Stomach (tissue), 4 donors: Measurements from ENCODE around the gene RAB27A.
"Not testable (repeated sequence)": the region's sequence is repeated elsewhere in the genome, so short reads cannot be mapped to it uniquely, and the experiment has no call there.

Experiments used
- CTCF ChIP-seq, 7 experiments: fragments of 450-650 bp in 4 of 7; fragments of 200-600 bp in 3 of 7; sonication (generic) in 3 of 7; IDR thresholded peaks; one replicate each; pipeline ENCODE4 v1.5.1; 2016 to 2019; ENCODE audit warnings: antibody characterized with exemption in 7 of 7, control low read depth in 2 of 7, mild to moderate bottlenecking in 1 of 7
- POLR2A ChIP-seq, 4 donors: fragments of 450-650 bp; IDR thresholded peaks; one replicate each; pipeline ENCODE4 v1.6.1; 2016; ENCODE audit warnings: antibody characterized with exemption in 4 of 4, control low read depth in 2 of 4, mild to moderate bottlenecking in 1 of 4, moderate library complexity in 1 of 4

- not testable (repeated sequence) for TF ChIP-seq CTCF, POLR2A (IDR thresholded peaks at IDR 0.05)
These were observed 9.0 kb downstream of the RAB27A start for GRCh38 chr15:55280589-55280988.
